H1 (cell line): Measurements from ENCODE around the gene LGALSL.

ENCODE experiments used
- CEBPB ChIP-seq: IDR thresholded peaks from 2 replicates; pipeline ENCODE4 v1.6.1; 2012; ENCODE audit warnings: low read depth, low read length
- EZH2 ChIP-seq: fragments of 200-600 bp; sonication (generic); IDR thresholded peaks from 2 replicates; pipeline ENCODE4 v1.7.1; 2012; ENCODE audit warnings: low read depth, mild to moderate bottlenecking, moderate library complexity, low read length, inconsistent platforms; ENCODE audit not compliant: severe bottlenecking
- GTF2F1 ChIP-seq: IDR thresholded peaks from 2 replicates; pipeline ENCODE4 v1.6.1; 2012; ENCODE audit warnings: low read depth, low read length, improper control_type of control experiment, borderline replicate concordance
- JUND ChIP-seq: IDR thresholded peaks from 2 replicates; pipeline ENCODE4 v1.6.1; 2011; ENCODE audit warnings: mild to moderate bottlenecking, improper control_type of control experiment, low read length
- KDM1A ChIP-seq: fragments of 200-600, 300-600 bp; sonication (generic); IDR thresholded peaks from 2 replicates; pipeline ENCODE4 v1.7.1; 2016; ENCODE audit warnings: mild to moderate bottlenecking, low read length, borderline replicate concordance
- POLR2A ChIP-seq, 2 experiments: IDR thresholded peaks; 1 replicate in 1 of 2; 2 replicates in 1 of 2; pipeline ENCODE4 v1.6.1; 2011; ENCODE audit warnings: low read depth in 2 of 2, low read length in 2 of 2, mild to moderate bottlenecking in 2 of 2; ENCODE audit errors: control extremely low read depth in 1 of 2
- RAD21 ChIP-seq, 2 experiments: IDR thresholded peaks in 1 of 2; conservative IDR thresholded peaks in 1 of 2; 2 replicates each; pipeline ENCODE4 v1.6.1; 2011; ENCODE audit warnings: low read depth in 2 of 2, low read length in 2 of 2, improper control_type of control experiment in 1 of 2, inconsistent platforms in 1 of 2, mild to moderate bottlenecking in 1 of 2, moderate library complexity in 1 of 2
- RXRA ChIP-seq: IDR thresholded peaks from 2 replicates; pipeline ENCODE4 v1.6.1; 2011; ENCODE audit warnings: low read depth, mild to moderate bottlenecking, low read length, moderate library complexity; ENCODE audit not compliant: insufficient read depth
- SIN3A ChIP-seq, 2 experiments: IDR thresholded peaks in 1 of 2; conservative IDR thresholded peaks in 1 of 2; 2 replicates each; pipeline ENCODE4 v1.6.1; 2011 to 2012; ENCODE audit warnings: low read length in 2 of 2, improper control_type of control experiment in 1 of 2, low read depth in 1 of 2, mild to moderate bottlenecking in 1 of 2
- SP1 ChIP-seq: IDR thresholded peaks from 2 replicates; pipeline ENCODE4 v1.6.1; 2011; ENCODE audit warnings: low read depth, low read length
- TAF7 ChIP-seq: optimal IDR thresholded peaks from 2 replicates; pipeline ENCODE3; 2011; ENCODE audit warnings: low read depth, mild to moderate bottlenecking, inconsistent platforms, low read length, moderate library complexity, borderline replicate concordance
- TEAD4 ChIP-seq: IDR thresholded peaks from 2 replicates; pipeline ENCODE4 v1.6.1; 2012; ENCODE audit warnings: low read depth, low read length, inconsistent platforms, mixed read lengths
- TF ChIP-seq, protein P1 (sequence below), 3 experiments: IDR thresholded peaks; 1 replicate in 2 of 3; 2 replicates in 1 of 3; pipeline versions ENCODE4 v1.5.1 to v1.6.1; 2011; ENCODE audit warnings: low read length in 3 of 3, mild to moderate bottlenecking in 3 of 3, inconsistent platforms in 2 of 3, low read depth in 1 of 3, moderate library complexity in 1 of 3; ENCODE audit not compliant: insufficient read depth in 1 of 3; ENCODE audit errors: control extremely low read depth in 1 of 3
- TF ChIP-seq, protein P2 (sequence below): IDR thresholded peaks from 2 replicates; pipeline ENCODE4 v1.6.1; 2011; ENCODE audit warnings: low read depth, mild to moderate bottlenecking, low read length; ENCODE audit not compliant: insufficient read depth

DNA sequence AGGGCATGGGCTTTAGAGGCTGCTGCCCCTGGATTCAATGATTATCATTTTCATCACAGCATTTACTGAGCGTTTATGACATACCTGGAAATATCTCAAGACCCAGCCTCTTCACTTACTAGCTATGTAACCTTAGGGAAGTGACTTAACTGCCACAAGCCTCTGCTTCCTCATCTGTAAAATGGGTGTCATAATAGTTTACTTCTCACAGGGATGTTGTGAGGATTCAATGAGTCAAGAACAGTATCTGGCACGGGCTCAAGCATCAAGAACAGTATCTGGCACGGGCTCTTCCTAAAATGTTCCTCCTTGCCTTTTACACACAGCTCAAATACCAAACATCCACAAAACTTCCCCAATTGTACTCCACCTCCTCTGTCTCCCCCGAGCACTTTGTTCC, 31.4 kb downstream of the LGALSL start:
- TF ChIP-seq, protein P1, sequence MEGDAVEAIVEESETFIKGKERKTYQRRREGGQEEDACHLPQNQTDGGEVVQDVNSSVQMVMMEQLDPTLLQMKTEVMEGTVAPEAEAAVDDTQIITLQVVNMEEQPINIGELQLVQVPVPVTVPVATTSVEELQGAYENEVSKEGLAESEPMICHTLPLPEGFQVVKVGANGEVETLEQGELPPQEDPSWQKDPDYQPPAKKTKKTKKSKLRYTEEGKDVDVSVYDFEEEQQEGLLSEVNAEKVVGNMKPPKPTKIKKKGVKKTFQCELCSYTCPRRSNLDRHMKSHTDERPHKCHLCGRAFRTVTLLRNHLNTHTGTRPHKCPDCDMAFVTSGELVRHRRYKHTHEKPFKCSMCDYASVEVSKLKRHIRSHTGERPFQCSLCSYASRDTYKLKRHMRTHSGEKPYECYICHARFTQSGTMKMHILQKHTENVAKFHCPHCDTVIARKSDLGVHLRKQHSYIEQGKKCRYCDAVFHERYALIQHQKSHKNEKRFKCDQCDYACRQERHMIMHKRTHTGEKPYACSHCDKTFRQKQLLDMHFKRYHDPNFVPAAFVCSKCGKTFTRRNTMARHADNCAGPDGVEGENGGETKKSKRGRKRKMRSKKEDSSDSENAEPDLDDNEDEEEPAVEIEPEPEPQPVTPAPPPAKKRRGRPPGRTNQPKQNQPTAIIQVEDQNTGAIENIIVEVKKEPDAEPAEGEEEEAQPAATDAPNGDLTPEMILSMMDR (IDR thresholded peaks at IDR 0.05; ENCODE audit: control extremely low read depth in 1 of 3, insufficient read depth in 1 of 3, low read depth in 1 of 3, low read length in 3 of 3), result no peak
- no peak for TF ChIP-seq TEAD4
- no peak for TF ChIP-seq JUND
- no peak for TF ChIP-seq TAF7
- TF ChIP-seq SP1, result no peak
- TF ChIP-seq, protein P2, sequence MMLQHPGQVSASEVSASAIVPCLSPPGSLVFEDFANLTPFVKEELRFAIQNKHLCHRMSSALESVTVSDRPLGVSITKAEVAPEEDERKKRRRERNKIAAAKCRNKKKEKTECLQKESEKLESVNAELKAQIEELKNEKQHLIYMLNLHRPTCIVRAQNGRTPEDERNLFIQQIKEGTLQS, result no peak
- TF ChIP-seq EZH2, result no peak
- no peak for TF ChIP-seq RAD21 (IDR thresholded peaks at IDR 0.05 in 1 of 2, conservative IDR thresholded peaks at IDR 0.05 in 1 of 2; ENCODE audit: low read depth in 2 of 2, low read length in 2 of 2)
- no peak for TF ChIP-seq KDM1A
- TF ChIP-seq SIN3A (conservative IDR thresholded peaks at IDR 0.05 in 1 of 2, IDR thresholded peaks at IDR 0.05 in 1 of 2; ENCODE audit: low read depth in 1 of 2, low read length in 2 of 2), result no peak
- no peak for TF ChIP-seq POLR2A (IDR thresholded peaks at IDR 0.05; ENCODE audit: control extremely low read depth in 1 of 2, low read depth in 2 of 2, low read length in 2 of 2)
- no peak for TF ChIP-seq CEBPB
- TF ChIP-seq GTF2F1, result no peak
- TF ChIP-seq RXRA, result no peak
